ENCODE measurements around the gene UBE2J2.
A peak's percentile ranks its signal among the peaks of the same experiment; 100 is the strongest.

The UBE2J2 gene

GRCh38 chr1:1241588-1242219 is 31.9 kb downstream of the UBE2J2 start:
- no peak for DNase-seq

DNA sequence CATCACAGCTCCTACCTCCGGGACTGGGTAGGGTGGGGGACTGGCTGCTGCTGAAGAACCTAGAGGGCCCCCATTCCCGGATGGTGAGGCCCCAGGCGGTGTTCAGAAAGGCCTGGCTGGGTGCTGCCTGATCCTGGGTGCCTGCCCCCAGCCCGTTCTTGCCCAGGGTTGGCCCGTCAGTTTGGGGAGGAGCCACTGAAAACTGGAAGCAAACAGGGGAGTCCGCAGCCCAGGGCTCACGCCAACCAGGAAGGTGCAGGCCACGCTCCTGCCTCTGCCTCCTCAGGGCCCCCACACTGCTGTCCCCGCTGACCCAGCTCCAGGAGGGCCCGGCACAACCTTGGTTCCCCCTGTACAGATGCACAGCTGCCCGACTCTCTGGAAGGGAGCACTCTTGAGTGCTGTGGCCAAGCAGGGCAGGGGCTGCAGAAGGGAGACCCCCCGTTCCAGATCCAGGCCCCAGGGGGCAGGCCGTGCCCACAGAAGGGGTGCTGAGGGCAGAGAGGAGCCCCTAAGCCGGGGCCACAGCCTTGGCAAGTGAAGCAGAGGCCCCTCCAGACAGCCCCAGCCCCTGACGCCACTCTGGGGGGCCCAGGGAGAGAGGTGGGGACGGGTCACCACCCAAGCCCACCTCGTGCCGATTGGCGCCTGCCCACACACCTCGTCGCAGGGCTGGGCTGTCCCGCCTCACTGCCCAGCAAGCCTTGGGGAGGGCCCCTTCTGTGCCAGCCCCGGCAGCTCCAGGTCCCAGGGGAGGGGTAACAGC is 32.6 kb downstream of the UBE2J2 start:
- DNase-seq, result no peak

GRCh38 chr1:1240348-1240732 is 33.3 kb downstream of the UBE2J2 start:
- no peak for DNase-seq

DNA sequence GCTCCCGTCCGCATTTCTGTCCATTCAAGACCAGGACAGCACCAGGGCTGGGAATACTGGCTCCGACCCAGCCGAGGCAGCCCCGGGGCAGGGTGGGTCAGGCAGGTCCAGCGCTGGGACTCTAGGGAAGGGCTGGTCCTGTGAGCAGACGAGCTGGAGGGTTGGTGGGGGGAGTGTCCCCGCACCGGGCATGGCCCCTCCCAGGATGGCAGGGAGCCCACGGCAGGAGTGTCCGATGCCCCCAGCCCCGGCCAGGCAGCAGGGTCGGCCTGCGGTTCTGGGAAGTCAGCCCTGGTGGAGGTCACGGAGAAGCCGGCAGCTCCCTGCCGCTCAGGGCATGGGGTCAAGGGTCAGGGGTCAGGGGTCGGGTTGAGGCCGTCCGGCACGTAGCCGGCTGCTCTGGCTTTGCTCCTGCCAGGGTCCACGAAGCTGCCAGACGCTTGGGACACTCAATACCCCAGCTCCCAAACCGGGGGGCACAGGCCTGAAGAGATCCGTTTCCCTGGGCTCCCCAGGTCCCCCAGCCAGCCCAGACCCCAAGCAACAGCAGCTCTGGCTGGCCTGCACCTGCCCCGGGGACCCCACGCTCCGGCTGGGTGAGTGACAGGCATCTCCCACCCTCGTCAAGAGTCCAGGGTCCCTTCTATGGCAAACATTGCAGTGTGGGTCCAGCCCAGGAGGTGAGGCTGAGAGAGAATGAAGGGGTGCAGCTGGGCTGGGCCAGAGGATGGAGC is 33.9 kb downstream of the UBE2J2 start:
- DNase-seq, result no peak

GRCh38 chr1:1239227-1239613 is 34.4 kb downstream of the UBE2J2 start:
- no peak for DNase-seq

DNA sequence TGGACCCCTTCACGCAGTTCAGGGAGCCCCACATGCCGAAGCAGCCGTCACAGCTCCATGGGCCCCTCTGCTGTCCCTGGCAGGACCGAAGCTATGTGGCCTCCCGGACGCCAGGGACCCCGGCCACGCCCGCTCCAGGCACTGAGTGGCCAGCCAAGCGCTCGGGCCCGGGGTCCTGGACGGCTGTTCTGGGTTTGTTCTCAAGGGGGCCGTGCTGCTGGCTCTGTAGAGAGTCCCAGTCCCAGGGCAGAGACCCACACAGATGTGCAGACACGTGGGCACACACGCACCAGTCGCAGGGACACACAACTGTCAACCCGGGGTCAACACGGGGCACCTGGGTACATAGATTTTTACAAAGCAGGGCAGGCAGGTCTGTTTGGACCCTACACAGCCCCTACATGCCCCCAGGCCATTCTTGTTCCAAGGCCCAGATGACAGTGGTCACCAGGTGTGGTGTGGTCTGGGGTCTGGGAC is 34.9 kb downstream of the UBE2J2 start:
- DNase-seq, result no peak

- peak in 2 of 56 donors; percentile 13 to 47 for DNase-seq
Observed at GRCh38 chr1:1237874-1238701, 35.6 kb downstream of the UBE2J2 start.

DNA sequence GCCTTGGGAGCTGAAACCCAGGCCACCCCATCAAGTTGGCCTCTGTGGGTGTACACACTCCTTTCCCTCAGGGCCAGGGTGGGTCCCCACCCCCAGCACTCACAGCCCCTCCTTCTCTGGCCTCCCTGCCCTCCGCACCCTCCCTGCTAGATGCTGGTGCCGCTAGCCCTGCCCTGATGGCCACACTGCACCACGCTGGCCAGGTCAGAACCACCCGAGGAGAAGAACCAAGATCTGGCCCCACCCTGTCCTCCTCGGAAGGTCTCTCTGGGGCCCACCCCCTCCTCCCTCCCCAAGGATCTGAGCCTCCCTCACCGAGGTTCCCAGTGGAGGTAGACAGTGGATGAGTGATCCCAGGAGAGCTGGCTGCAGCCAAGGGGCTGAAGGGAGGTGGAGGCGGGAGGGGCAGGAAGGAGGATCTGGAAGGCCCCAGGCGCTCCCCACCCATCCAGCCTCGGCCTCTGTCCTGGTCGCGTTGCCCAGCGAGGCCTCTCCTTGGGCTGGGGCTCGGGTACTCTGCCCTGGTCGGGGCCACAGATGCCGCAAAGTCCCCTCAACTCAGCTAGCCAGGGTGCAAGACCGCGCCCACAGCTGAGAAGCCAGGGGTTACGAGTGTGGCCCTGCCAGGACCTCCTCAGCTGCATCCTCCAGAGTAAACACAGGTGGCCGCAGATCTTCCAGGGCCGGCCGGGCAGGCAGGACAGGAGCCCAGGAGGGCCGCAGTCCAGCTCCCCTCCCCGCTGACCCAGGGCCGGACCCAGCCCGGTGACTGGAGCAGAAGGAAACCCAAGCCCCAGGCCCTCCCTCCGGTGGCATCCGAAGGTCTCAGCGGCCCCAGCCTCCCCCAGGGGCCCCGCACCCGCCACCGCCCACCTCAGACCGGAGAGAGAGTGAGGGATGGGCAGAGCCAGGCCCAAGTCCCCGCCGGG is 36.4 kb downstream of the UBE2J2 start:
- DNase-seq, result no peak

- DNase-seq, result no peak
Observed at GRCh38 chr1:1236176-1236763, 37.4 kb downstream of the UBE2J2 start.

DNA sequence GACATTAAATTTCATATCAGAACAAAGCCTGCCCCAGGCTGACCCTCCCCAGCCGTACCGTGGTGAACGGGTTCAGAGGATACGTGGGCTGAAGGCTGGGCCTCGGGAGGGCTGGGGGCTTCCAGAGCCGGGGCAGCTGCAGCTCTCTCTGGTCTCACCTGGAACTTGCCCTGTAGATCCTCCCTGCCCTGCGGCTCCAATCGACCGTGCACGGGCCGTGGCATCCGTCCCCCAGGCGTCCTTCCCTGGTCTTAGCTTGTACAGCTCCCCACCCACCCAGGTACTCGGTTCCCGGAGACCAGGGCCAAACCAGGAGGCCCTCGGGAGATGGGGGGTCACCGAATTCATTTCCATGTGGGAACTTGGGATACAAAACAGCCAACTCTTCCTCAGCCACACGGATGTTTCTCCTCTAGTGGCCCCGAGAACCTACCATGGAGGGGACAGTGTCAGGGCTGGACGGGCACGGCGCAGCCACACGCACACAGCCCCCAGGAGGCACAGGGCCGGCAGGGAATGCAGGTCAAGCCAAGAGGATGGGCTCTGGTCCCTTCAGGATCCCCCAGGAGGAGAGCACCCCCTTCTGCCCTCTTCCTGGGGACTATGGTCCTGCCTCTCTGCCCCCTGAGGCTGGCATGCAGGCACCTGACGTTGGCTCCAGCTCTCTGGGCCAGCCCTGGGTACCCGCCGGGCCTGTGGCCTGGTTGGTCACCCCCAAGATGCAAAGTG is 38.5 kb downstream of the UBE2J2 start:
- no peak for DNase-seq

DNA sequence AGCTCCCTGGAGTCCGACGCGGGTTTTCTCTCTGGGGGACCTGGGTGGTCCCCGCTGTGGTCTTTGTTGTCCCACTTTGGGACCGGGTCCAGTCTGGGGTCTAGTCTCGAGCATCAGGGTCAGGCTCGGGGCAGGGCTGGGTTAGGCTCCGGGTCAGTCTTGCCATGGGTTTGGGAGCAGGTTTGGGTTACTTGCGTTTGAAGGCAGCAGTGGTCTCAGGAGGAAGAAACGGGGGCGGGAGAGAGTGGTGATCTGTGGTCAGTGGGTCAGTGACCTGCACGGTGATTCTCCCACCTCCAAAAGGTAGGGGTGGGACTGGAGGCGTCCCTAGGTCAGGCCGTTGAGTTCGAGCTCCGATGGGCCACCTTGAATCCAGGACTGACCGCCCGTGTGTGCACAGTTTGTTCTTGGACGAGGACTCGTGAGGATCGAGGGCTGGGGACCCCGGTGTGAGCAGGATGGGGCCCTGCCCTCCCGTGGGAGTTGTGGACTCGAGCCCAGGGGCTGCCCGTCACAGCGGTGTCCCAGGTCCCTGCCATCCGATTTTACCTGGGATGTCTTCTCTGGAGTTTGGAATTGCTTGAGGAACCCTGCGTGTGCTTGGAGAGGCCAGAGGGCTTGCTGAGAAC is 39.4 kb downstream of the UBE2J2 start:
- DNase-seq, result no peak

DNA sequence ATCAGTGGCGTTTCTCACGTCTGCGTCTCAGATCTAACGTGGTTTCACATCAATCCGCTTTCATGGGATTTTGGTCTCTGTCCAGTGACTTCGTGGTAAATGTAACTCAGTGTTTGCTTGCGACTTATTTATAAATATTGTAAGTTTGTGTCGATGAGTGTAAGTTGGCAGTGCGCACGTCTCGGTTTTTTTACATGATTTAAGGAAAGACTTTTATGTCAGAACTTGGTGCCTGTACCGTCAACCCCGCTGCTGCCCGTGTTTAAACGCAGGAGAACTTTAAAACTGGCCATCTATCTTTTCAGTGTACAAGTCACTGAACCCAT is 40.1 kb downstream of the UBE2J2 start:
- DNase-seq, result no peak

DNA sequence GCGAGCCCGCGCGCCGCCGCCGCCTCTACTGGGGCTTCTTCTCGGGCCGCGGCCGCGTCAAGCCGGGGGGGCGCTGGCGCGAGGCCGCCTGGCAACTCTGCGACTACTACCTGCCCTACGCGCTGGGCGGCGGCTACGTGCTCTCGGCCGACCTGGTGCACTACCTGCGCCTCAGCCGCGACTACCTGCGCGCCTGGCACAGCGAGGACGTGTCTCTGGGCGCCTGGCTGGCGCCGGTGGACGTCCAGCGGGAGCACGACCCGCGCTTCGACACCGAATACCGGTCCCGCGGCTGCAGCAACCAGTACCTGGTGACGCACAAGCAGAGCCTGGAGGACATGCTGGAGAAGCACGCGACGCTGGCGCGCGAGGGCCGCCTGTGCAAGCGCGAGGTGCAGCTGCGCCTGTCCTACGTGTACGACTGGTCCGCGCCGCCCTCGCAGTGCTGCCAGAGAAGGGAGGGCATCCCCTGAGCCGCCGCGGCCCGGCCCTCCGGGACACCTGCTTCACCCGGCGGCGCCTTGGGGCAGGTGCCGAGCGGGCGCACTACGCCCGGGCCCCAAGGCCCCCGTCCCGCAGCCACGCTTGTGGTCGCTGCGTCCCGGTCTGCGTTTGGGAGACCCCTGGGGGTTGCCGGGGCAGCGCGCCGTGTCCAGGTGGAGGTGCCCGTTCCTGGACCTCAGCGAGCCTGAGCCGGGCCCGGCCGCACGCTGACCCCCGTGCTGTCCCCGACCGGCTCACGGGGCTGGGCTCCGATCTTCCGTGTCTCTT is 40.7 kb downstream of the UBE2J2 start:
- DNase-seq, result peak in 1 of 56 donors; percentile 43

- DNase-seq, result peak in 3 of 56 donors; percentile 40 to 68 (median 66)
Observed at GRCh38 chr1:1232208-1232795, 41.4 kb downstream of the UBE2J2 start, which contains the start of gene B3GALT6. Gene B3GALT6 (plus strand): TSS chr1:1232237. CDS start chr1:1232279, 42 bp downstream.

DNA sequence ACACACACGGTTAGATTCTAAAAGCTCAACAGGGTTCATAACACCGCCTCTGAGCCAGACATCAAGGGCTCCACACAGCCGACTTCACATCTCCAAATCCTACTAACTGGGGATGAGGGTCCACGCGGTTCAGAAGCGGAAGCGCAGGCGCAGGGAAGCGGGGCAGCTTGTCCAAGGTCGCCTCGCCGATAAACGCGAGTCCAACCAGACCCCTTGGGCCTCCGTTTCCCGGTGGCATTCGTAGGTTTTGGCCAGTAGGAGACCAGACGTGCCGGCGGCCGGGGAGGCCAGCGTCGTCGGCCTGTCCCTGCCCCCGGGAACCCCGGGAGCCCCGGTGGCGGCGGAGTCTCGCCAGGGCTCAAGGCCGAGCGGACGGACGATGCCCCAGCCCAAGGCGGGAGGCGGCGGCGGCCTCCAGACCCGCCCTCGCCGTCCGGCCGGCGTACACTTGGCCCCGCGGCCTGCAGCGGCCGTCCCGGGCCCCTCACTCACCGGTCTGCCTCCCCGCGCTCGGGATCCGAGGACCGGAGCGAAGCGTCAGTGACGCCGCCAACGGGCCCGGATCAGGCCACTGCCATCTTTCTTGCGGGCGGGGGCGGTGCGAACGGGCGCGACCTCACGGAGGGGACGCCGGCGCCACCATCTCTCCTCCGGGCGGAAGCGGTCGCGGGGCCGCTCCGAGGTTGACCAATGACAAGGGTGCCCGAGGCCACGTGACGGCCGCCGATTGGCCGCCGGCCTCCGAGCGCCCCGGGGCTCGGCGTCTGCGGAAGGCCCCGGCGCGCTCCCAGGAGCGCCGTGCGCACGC is 42.0 kb downstream of the UBE2J2 start, which contains the start of gene SDF4:
Gene SDF4, minus strand, starts transcription at position 602 of the 808 bp plus-strand sequence. CDS start 3,229 bp downstream, outside the sequence.
- DNase-seq, result peak; percentile 59 to 98 (median 91)

DNA sequence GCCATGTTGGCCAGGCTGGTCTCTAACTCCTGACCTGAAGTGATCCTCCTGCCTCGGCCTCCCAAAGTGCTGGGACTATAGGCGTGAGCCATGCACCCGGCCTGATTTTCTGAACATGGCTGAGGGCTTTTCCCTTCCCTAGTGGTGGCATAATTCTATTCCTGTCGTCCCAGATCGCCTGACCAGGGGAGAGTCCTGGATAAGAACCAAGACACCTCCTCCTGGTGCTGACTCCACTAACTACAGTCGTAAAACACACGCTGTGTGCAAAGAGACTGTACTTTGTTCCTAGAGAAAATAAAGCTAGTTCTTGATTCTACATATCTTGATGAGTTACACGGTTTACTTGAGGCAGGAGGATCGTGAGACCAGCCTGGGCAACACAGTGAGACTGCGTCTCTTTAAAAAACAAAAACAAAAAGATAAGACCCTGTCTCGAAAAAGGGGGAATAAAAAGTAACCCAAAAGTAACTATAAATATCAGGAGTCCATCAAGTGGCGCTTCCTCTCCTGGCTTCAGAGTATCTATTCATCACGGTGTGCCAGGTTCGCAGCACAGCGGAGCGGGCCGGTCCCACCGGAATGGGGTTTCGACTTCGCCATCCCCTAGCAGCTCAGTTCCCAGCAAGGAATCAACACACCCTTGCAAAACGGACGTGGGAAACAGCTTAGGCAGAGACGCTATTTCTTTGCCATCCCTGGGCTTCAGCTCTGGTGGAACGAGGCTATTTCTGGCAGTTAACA is 42.8 kb downstream of the UBE2J2 start:
- DNase-seq, result no peak

Data from amygdala (tissue), 56 donors.